HCT116 (cell line): ENCODE data around the gene LTA4H. TPM values are rescaled to one million over a fixed set of nuclear protein-coding genes. Genes with fewer than 3 reads are reported as not detected.

Experiments used
- ATAC-seq: fragments of 200-7000 bp; cut with Tn5 transposase; 2 replicates; pipeline ENCODE4 v1.9.1; 2020; ENCODE audit warnings: mild to moderate bottlenecking, moderate library complexity
- BruUV-seq: library from RNA; stranded (reverse); fragments of 400-500 nt; replicated peaks from 2 replicates; lab custom pipeline; 2021; lab: Mats Ljungman, UMichigan
- CTCF ChIA-PET: fragments of 300-600 bp; sonication (Branson Sonifier 250); formaldehyde crosslinking; loops from one replicate; lab custom pipeline; 2021; ENCODE audit warnings: antibody characterized with exemption; lab: Charles Lee
- POLR2A ChIA-PET: fragments of 300-600, 350-600 bp; sonication (Branson Sonifier 250); formaldehyde crosslinking; loops from one replicate; lab custom pipeline; 2021; ENCODE audit warnings: antibody characterized with exemption; lab: Charles Lee
- RAD21 ChIA-PET, 2 experiments: fragments of 300-600 bp; sonication (Branson Sonifier 250); formaldehyde crosslinking; loops; one replicate each; lab custom pipeline; 2023; ENCODE audit warnings: low total read pairs in 2 of 2; ENCODE audit not compliant: uncharacterized antibody in 2 of 2, unreplicated experiment in 2 of 2, low non-redundant PET in 1 of 2; lab: Charles Lee
- DNase-seq: peaks from one replicate; pipeline ENCODE4 v3.0.0-alpha.2; 2010; ENCODE audit warnings: low read depth, low spot score
- H2AFZ ChIP-seq: fragments of 200-600 bp; shearing (Covaris generic), sonication (generic); 2 replicates; pipeline ENCODE4 v1.6.1; 2017; ENCODE audit warnings: low read depth, mixed run types, mixed read lengths, antibody characterized with exemption, low read length; ENCODE audit not compliant: poor library complexity, severe bottlenecking
- H3K27ac ChIP-seq: 2 replicates; pipeline ENCODE4 v1.5.1; 2012; ENCODE audit warnings: low read depth, low read length
- H3K27me3 ChIP-seq: fragments of 200-600 bp; sonication (generic); 2 replicates; pipeline ENCODE4 v1.6.1; 2016; ENCODE audit warnings: mixed run types, low read length, mixed read lengths; ENCODE audit not compliant: insufficient read depth
- H3K36me3 ChIP-seq, 2 experiments: fragments of 200-500 bp in 1 of 2; fragments of 200-600 bp in 1 of 2; sonication (Bioruptor generic) in 1 of 2; sonication (generic) in 1 of 2; 2 replicates each; pipeline versions ENCODE4 v1.5.1 to v1.6.1; 2014 to 2016; ENCODE audit warnings: low read length in 2 of 2, inconsistent platforms in 1 of 2, mixed read lengths in 1 of 2, mixed run types in 1 of 2; ENCODE audit not compliant: insufficient read depth in 2 of 2, control insufficient read depth in 1 of 2
- H3K4me1 ChIP-seq, 2 experiments: fragments of 200-600 bp in 1 of 2; sonication (generic) in 1 of 2; 2 replicates each; pipeline versions ENCODE4 v1.5.1 to v1.6.1; 2012 to 2017; ENCODE audit warnings: low read length in 2 of 2, inconsistent platforms in 1 of 2, mild to moderate bottlenecking in 1 of 2, mixed read lengths in 1 of 2, mixed run types in 1 of 2, moderate library complexity in 1 of 2; ENCODE audit not compliant: insufficient read depth in 2 of 2, control insufficient read depth in 1 of 2
- H3K4me2 ChIP-seq: fragments of 200-600 bp; sonication (generic); 2 replicates; pipeline ENCODE4 v1.6.1; 2017; ENCODE audit warnings: mixed run types, low read length, mixed read lengths
- H3K4me3 ChIP-seq, 2 experiments: fragments of 200-600 bp in 1 of 2; sonication (generic) in 1 of 2; replicated peaks in 1 of 2; 2 replicates each; pipeline ENCODE4 v1.5.1; 2011 to 2016; ENCODE audit warnings: low read length in 2 of 2, control low read depth in 1 of 2, low read depth in 1 of 2, mild to moderate bottlenecking in 1 of 2, mixed read lengths in 1 of 2, mixed run types in 1 of 2
- H3K79me2 ChIP-seq: fragments of 200-600 bp; sonication (generic); 2 replicates; pipeline ENCODE4 v1.6.1; 2017; ENCODE audit warnings: mild to moderate bottlenecking, mixed run types, low read length, moderate library complexity, mixed read lengths; ENCODE audit not compliant: insufficient read depth
- H3K9ac ChIP-seq: fragments of 200-600 bp; sonication (generic); 2 replicates; pipeline ENCODE4 v1.6.1; 2016; ENCODE audit warnings: low read length, mixed read lengths
- H3K9me2 ChIP-seq: fragments of 200-600 bp; sonication (generic), shearing (Covaris generic); 2 replicates; pipeline ENCODE4 v1.6.1; 2017; ENCODE audit warnings: mixed run types, mild to moderate bottlenecking, moderate library complexity; ENCODE audit not compliant: insufficient read depth
- H3K9me3 ChIP-seq, 2 experiments: fragments of 200-500 bp in 1 of 2; fragments of 200-600 bp in 1 of 2; sonication (Bioruptor generic) in 1 of 2; sonication (generic) in 1 of 2; 2 replicates each; pipeline ENCODE4 v1.6.1; 2014 to 2017; ENCODE audit warnings: low read length in 2 of 2, mixed read lengths in 2 of 2, inconsistent platforms in 1 of 2, low read depth in 1 of 2, mild to moderate bottlenecking in 1 of 2, mixed run types in 1 of 2, moderate library complexity in 1 of 2; ENCODE audit not compliant: control insufficient read depth in 1 of 2, insufficient read depth in 1 of 2
- H4K20me1 ChIP-seq: fragments of 200-600 bp; sonication (generic), shearing (Covaris generic); 2 replicates; pipeline ENCODE4 v1.6.1; 2017; ENCODE audit warnings: mixed run types, mild to moderate bottlenecking, moderate library complexity; ENCODE audit not compliant: insufficient read depth
- CBX3 ChIP-seq: IDR thresholded peaks from 2 replicates; pipeline ENCODE4 v1.6.1; 2012; ENCODE audit warnings: low read depth
- CEBPB ChIP-seq: IDR thresholded peaks from 2 replicates; pipeline ENCODE4 v1.6.1; 2012; ENCODE audit warnings: low read depth
- EZH2phosphoT487 ChIP-seq: fragments of 200-600 bp; IDR thresholded peaks from 2 replicates; pipeline ENCODE4 v1.6.1; 2018; ENCODE audit warnings: antibody characterized with exemption, borderline replicate concordance
- FOSL1 ChIP-seq: IDR thresholded peaks from 2 replicates; pipeline ENCODE4 v1.6.1; 2012; ENCODE audit warnings: low read depth
- JUND ChIP-seq: IDR thresholded peaks from 2 replicates; pipeline ENCODE4 v1.6.1; 2012
- POLR2A ChIP-seq: IDR thresholded peaks from 2 replicates; pipeline ENCODE4 v1.7.0; 2011; ENCODE audit warnings: borderline replicate concordance; ENCODE audit not compliant: insufficient read depth, insufficient read length; ENCODE audit errors: extremely low read depth
- RAD21 ChIP-seq: IDR thresholded peaks from 2 replicates; pipeline ENCODE4 v1.6.1; 2012; ENCODE audit warnings: low read depth, mild to moderate bottlenecking
- REST ChIP-seq: IDR thresholded peaks from 2 replicates; pipeline ENCODE4 v1.6.1; 2012; ENCODE audit warnings: low read depth
- SP1 ChIP-seq: IDR thresholded peaks from 2 replicates; pipeline ENCODE4 v1.6.1; 2012; ENCODE audit warnings: low read depth
- SRF ChIP-seq: IDR thresholded peaks from 2 replicates; pipeline ENCODE4 v1.6.1; 2012; ENCODE audit warnings: low read depth
- ZBTB33 ChIP-seq: IDR thresholded peaks from 2 replicates; pipeline ENCODE4 v1.6.1; 2011; ENCODE audit warnings: mild to moderate bottlenecking, low read length, moderate library complexity; ENCODE audit not compliant: insufficient replicate concordance; ENCODE audit errors: extremely low read depth
- intact Hi-C: fragments of 100-400 bp; cut with micrococcal nuclease; formaldehyde crosslinking; loops from 2 replicates; pipeline ENCODE4 v1.10.0; 2022
- total RNA-seq: library from RNA; stranded (reverse); gene quantifications from one replicate; pipeline ENCODE4 v1.2.1, GENCODE V29; 2021; ENCODE audit not compliant: unreplicated experiment
- TF ChIP-seq, protein P1 (sequence below), 3 experiments: fragments of 200-600 bp in 1 of 3; sonication (generic) in 1 of 3; IDR thresholded peaks in 2 of 3; conservative IDR thresholded peaks in 1 of 3; 2 replicates each; pipeline ENCODE4 v1.5.1; 2012 to 2017; ENCODE audit warnings: low read depth in 2 of 3, low read length in 2 of 3, antibody characterized with exemption in 1 of 3, borderline replicate concordance in 1 of 3, control low read depth in 1 of 3, mild to moderate bottlenecking in 1 of 3, mixed read lengths in 1 of 3, mixed run types in 1 of 3, moderate library complexity in 1 of 3; ENCODE audit not compliant: insufficient read depth in 1 of 3
- TF ChIP-seq, protein P2 (sequence below): IDR thresholded peaks from 2 replicates; pipeline ENCODE4 v1.6.1; 2012

LTA4H gene
- total RNA-seq, 1 experiment from 2014 or later = 163 TPM

GRCh38 chr12:96020314-96021003 lies 14.9 kb downstream of the LTA4H start:
- H3K9me3 ChIP-seq = no peaks in the 10 kb centered on the region
- no peak overlapping the region for H3K4me3 ChIP-seq
- intact Hi-C loops = no loop called here
- H2AFZ ChIP-seq = no peak overlapping the region
- ChIA-PET RAD21 (no interaction called here), POLR2A (no interaction called here), CTCF (interaction anchor here (1.0 kb wide), 1 partner anchor 22 kb away, joined by 3 read pairs; no protein-coding TSS in a partner anchor)
- no peaks in the 10 kb centered on the region for H4K20me1 ChIP-seq
- H3K36me3 ChIP-seq = peaks cover 27 to 31% of the 10 kb centered on the region in 2 experiments; a peak in 3 of 4 replicates
- no peak for DNase-seq
- no peak overlapping the region for H3K27ac ChIP-seq
- no peak for ATAC-seq
- H3K4me2 ChIP-seq = no peak overlapping the region
- H3K4me1 ChIP-seq = no peaks in the 10 kb centered on the region
- H3K79me2 ChIP-seq = no peaks in the 10 kb centered on the region
- H3K9me2 ChIP-seq = no peaks in the 10 kb centered on the region
- TF ChIP-seq SRF (no peak), FOSL1 (no peak), CBX3 (no peak), REST (no peak), POLR2A (no peak), RAD21 (no peak), EZH2phosphoT487 (no peak), ZBTB33 (no peak), JUND (no peak), CEBPB (no peak), SP1 (no peak)
- TF ChIP-seq, protein P1, sequence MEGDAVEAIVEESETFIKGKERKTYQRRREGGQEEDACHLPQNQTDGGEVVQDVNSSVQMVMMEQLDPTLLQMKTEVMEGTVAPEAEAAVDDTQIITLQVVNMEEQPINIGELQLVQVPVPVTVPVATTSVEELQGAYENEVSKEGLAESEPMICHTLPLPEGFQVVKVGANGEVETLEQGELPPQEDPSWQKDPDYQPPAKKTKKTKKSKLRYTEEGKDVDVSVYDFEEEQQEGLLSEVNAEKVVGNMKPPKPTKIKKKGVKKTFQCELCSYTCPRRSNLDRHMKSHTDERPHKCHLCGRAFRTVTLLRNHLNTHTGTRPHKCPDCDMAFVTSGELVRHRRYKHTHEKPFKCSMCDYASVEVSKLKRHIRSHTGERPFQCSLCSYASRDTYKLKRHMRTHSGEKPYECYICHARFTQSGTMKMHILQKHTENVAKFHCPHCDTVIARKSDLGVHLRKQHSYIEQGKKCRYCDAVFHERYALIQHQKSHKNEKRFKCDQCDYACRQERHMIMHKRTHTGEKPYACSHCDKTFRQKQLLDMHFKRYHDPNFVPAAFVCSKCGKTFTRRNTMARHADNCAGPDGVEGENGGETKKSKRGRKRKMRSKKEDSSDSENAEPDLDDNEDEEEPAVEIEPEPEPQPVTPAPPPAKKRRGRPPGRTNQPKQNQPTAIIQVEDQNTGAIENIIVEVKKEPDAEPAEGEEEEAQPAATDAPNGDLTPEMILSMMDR (IDR thresholded peaks at IDR 0.05 in 2 of 3, conservative IDR thresholded peaks at IDR 0.05 in 1 of 3; ENCODE audit: borderline replicate concordance in 1 of 3, insufficient read depth in 1 of 3, low read depth in 2 of 3, low read length in 2 of 3) = no peak
- TF ChIP-seq, protein P2, sequence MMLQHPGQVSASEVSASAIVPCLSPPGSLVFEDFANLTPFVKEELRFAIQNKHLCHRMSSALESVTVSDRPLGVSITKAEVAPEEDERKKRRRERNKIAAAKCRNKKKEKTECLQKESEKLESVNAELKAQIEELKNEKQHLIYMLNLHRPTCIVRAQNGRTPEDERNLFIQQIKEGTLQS = no peak
- no peaks in the 10 kb centered on the region for H3K27me3 ChIP-seq
- BruUV-seq = no TSS peak
- no peak overlapping the region for H3K9ac ChIP-seq
